ENCODE results near the gene GBA3. TPM values are rescaled to one million over a fixed set of nuclear protein-coding genes. Genes with fewer than 3 reads are reported as not detected.

GBA3 gene
- total RNA-seq, 4 donors from 2014 or later: 41.3 to 306 (median 189) TPM

GRCh38 chr4:22653752-22654151 is 39.0 kb upstream of the GBA3 start:
- Histone ChIP-seq H3K27ac (no peak overlapping the region), H3K27me3 (no peaks in the 10 kb centered on the region), H3K4me3 (no peak overlapping the region), H3K36me3 (no peaks in the 10 kb centered on the region), H3K4me1 (no peaks in the 10 kb centered on the region), H3K9me3 (no peaks in the 10 kb centered on the region)
- TF ChIP-seq CTCF (IDR thresholded peaks at IDR 0.05) (no peak), POLR2A (IDR thresholded peaks at IDR 0.05) (no peak)
- no peak for DNase-seq

DNA sequence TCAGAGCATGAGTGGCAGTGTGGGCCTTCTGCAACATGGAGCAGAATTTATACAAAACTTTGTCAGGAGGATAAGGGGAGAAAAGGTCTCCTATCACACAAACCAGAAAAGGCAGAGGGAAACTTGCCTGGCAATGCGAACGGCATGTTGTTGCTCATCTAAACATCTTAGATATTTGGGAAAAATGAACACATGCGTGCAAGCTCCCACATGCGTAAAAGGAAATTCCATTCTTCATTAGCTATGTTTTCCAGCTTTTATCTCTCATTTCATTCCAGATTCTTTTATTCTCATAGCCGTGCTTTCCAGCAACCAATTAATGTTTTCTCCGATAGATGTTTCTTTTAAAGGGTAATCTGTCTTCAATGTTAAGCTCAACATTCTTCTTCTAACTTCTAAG is 31.3 kb upstream of the GBA3 start:
- Histone ChIP-seq H3K27ac (no peak overlapping the region), H3K27me3 (no peaks in the 10 kb centered on the region), H3K4me1 (no peaks in the 10 kb centered on the region), H3K9me3 (no peaks in the 10 kb centered on the region), H3K4me3 (no peak overlapping the region), H3K36me3 (no peaks in the 10 kb centered on the region)
- TF ChIP-seq CTCF (IDR thresholded peaks at IDR 0.05) (no peak), POLR2A (IDR thresholded peaks at IDR 0.05) (no peak)
- DNase-seq: no peak

GRCh38 chr4:22667332-22667940 is 25.3 kb upstream of the GBA3 start:
- no peak for TF ChIP-seq CTCF (IDR thresholded peaks at IDR 0.05)
- no peak for TF ChIP-seq POLR2A (IDR thresholded peaks at IDR 0.05)
- DNase-seq: no peak
- no peaks in the 10 kb centered on the region for H3K4me1 ChIP-seq
- H3K36me3 ChIP-seq: no peaks in the 10 kb centered on the region
- H3K27me3 ChIP-seq: no peaks in the 10 kb centered on the region
- no peak overlapping the region for H3K4me3 ChIP-seq
- no peak overlapping the region for H3K27ac ChIP-seq
- no peaks in the 10 kb centered on the region for H3K9me3 ChIP-seq

DNA sequence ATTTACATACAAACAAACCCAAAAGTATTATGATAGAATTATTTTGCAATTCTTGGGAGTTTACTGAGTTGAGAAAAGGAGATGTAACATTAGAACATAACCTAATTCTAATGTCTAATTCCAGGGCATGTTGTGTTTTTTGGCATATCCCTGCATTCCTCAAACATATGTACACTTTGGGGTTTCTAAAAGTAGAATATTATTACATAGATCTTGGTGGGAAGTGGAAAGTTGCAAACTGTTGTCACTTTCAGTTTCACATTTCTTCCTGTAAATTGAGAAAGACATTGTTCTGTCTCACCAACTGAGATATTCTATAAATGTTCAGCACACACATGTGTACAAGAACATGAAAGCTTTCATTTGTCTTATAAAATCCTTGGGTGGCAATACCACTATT is 24.4 kb upstream of the GBA3 start:
- H3K4me3 ChIP-seq: no peak overlapping the region
- H3K27ac ChIP-seq: no peak overlapping the region
- TF ChIP-seq POLR2A (IDR thresholded peaks at IDR 0.05) (no peak), CTCF (IDR thresholded peaks at IDR 0.05) (no peak)
- no peaks in the 10 kb centered on the region for H3K4me1 ChIP-seq
- H3K36me3 ChIP-seq: no peaks in the 10 kb centered on the region
- no peaks in the 10 kb centered on the region for H3K9me3 ChIP-seq
- DNase-seq: no peak
- no peaks in the 10 kb centered on the region for H3K27me3 ChIP-seq

DNA sequence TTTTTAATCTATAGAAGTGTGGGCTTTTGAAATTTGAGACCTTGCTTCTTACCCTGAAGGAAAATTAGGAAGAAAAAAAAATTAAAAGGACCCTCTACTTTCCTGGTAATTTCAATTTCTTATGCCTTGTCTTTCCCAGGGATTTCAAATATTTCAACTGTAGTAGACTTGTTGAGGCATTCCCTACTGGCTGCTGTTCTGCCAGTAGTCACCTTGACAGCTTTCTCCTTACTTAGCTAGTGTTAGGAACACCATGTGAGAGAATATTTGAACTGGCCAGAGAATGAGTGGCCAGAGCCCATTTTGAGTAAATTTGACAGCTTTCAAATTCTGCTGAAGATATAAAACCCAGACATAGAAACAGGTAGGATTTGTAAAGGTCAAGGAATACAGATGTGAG is 24.0 kb upstream of the GBA3 start:
- H3K4me3 ChIP-seq: no peak overlapping the region
- no peak for DNase-seq
- no peak for TF ChIP-seq POLR2A (IDR thresholded peaks at IDR 0.05)
- TF ChIP-seq CTCF (IDR thresholded peaks at IDR 0.05): no peak
- no peaks in the 10 kb centered on the region for H3K4me1 ChIP-seq
- no peaks in the 10 kb centered on the region for H3K36me3 ChIP-seq
- H3K27ac ChIP-seq: no peak overlapping the region
- H3K27me3 ChIP-seq: no peaks in the 10 kb centered on the region
- H3K9me3 ChIP-seq: no peaks in the 10 kb centered on the region

- TF ChIP-seq POLR2A (IDR thresholded peaks at IDR 0.05) (no peak), CTCF (IDR thresholded peaks at IDR 0.05) (no peak)
- Histone ChIP-seq H3K27me3 (no peaks in the 10 kb centered on the region), H3K9me3 (no peaks in the 10 kb centered on the region), H3K27ac (no peak overlapping the region), H3K36me3 (no peaks in the 10 kb centered on the region), H3K4me3 (no peak overlapping the region), H3K4me1 (no peaks in the 10 kb centered on the region)
- DNase-seq: no peak
Observed at GRCh38 chr4:22670956-22671355, 21.8 kb upstream of the GBA3 start.

Measured in Peyer's patch (tissue), 4 donors.